DND-41 (cell line): ENCODE results near the gene BLOC1S4.

Experiments used
- ATAC-seq: fragments of 200-7000 bp; cut with Tn5 transposase; 3 replicates; pipeline ENCODE4 v1.9.1; 2021; ENCODE audit warnings: low read depth; ENCODE audit not compliant: insufficient read depth
- DNase-seq: peaks from one replicate; pipeline ENCODE4 v3.0.0-alpha.2; 2020
- H2AFZ ChIP-seq: 2 replicates; pipeline ENCODE4 v1.6.0; 2012; ENCODE audit warnings: low read depth, low read length
- H3K27ac ChIP-seq: 2 replicates; pipeline ENCODE4 v1.5.1; 2012; ENCODE audit warnings: low read length, inconsistent platforms
- H3K27me3 ChIP-seq: fragments of 200-600 bp; sonication (generic); 2 replicates; pipeline ENCODE4 v1.6.0; 2012; ENCODE audit warnings: low read length, mild to moderate bottlenecking, inconsistent platforms; ENCODE audit not compliant: insufficient read depth, poor library complexity
- H3K36me3 ChIP-seq: 2 replicates; pipeline ENCODE4 v1.5.1; 2012; ENCODE audit warnings: low read length, inconsistent platforms; ENCODE audit not compliant: insufficient read depth
- H3K4me1 ChIP-seq: 2 replicates; pipeline ENCODE4 v1.5.1; 2012; ENCODE audit warnings: mild to moderate bottlenecking, low read length; ENCODE audit not compliant: insufficient read depth
- H3K4me2 ChIP-seq: 2 replicates; pipeline ENCODE4 v1.6.0; 2012; ENCODE audit warnings: mild to moderate bottlenecking, moderate library complexity, low read length, inconsistent platforms; ENCODE audit not compliant: insufficient read depth
- H3K4me3 ChIP-seq, 2 experiments: fragments of 200-600 bp in 1 of 2; shearing (Covaris generic) in 1 of 2; 2 replicates each; pipeline ENCODE4 v1.5.1; 2012 to 2016; ENCODE audit warnings: inconsistent platforms in 2 of 2, low read length in 2 of 2, mild to moderate bottlenecking in 2 of 2, low read depth in 1 of 2, moderate library complexity in 1 of 2
- H3K79me2 ChIP-seq: 2 replicates; pipeline ENCODE4 v1.6.0; 2012; ENCODE audit warnings: low read length, inconsistent platforms; ENCODE audit not compliant: insufficient read depth
- H3K9ac ChIP-seq: 2 replicates; pipeline ENCODE4 v1.6.0; 2012; ENCODE audit warnings: low read depth, mild to moderate bottlenecking, inconsistent platforms, low read length, moderate library complexity
- H3K9me3 ChIP-seq: 2 replicates; pipeline ENCODE4 v1.5.1; 2012; ENCODE audit warnings: low read length, moderate library complexity, mild to moderate bottlenecking, inconsistent platforms; ENCODE audit not compliant: insufficient read depth, severe bottlenecking
- H4K20me1 ChIP-seq: 2 replicates; pipeline ENCODE4 v1.6.0; 2012; ENCODE audit warnings: low read length; ENCODE audit not compliant: insufficient read depth
- CTCF ChIP-seq: IDR thresholded peaks from 2 replicates; pipeline ENCODE4 v1.5.1; 2012; ENCODE audit warnings: borderline replicate concordance, low read length, moderate library complexity, mild to moderate bottlenecking; ENCODE audit not compliant: poor library complexity, severe bottlenecking; ENCODE audit errors: extremely low read depth
- EZH2 ChIP-seq: IDR thresholded peaks from 3 replicates; pipeline ENCODE4 v1.6.1; 2012; ENCODE audit warnings: borderline replicate concordance, low read depth, mild to moderate bottlenecking, moderate library complexity, low read length, inconsistent platforms; ENCODE audit not compliant: severe bottlenecking

BLOC1S4 gene

GRCh38 chr4:6747294-6748051 is 31.5 kb downstream of the BLOC1S4 start:
- H3K36me3 ChIP-seq, result no peaks in the 10 kb centered on the region
- H3K4me2 ChIP-seq, result no peak overlapping the region
- no peak for ATAC-seq
- H3K4me3 ChIP-seq, result no peak overlapping the region
- H4K20me1 ChIP-seq, result no peaks in the 10 kb centered on the region
- no peaks in the 10 kb centered on the region for H3K9me3 ChIP-seq
- peaks cover 4% of the 10 kb centered on the region for H3K4me1 ChIP-seq
- no peaks in the 10 kb centered on the region for H3K79me2 ChIP-seq
- no peak overlapping the region for H3K27ac ChIP-seq
- DNase-seq, result no peak
- H3K9ac ChIP-seq, result no peak overlapping the region
- TF ChIP-seq EZH2 (no peak), CTCF (no peak)
- no peaks in the 10 kb centered on the region for H3K27me3 ChIP-seq
- H2AFZ ChIP-seq, result no peak overlapping the region

GRCh38 chr4:6748286-6748685 is 32.3 kb downstream of the BLOC1S4 start:
- Histone ChIP-seq H3K9me3 (no peaks in the 10 kb centered on the region), H2AFZ (no peak overlapping the region), H3K36me3 (no peaks in the 10 kb centered on the region), H3K4me1 (peaks cover 4% of the 10 kb centered on the region), H3K9ac (no peak overlapping the region), H3K79me2 (no peaks in the 10 kb centered on the region), H3K4me2 (no peak overlapping the region), H4K20me1 (no peaks in the 10 kb centered on the region), H3K27me3 (no peaks in the 10 kb centered on the region), H3K4me3 (no peak overlapping the region), H3K27ac (no peak overlapping the region)
- TF ChIP-seq EZH2 (no peak), CTCF (no peak)
- ATAC-seq (no peak), DNase-seq (no peak)

GRCh38 chr4:6749340-6750171 is 33.6 kb downstream of the BLOC1S4 start:
- H3K4me3 ChIP-seq, result no peak overlapping the region
- H3K27ac ChIP-seq, result no peak overlapping the region
- no peaks in the 10 kb centered on the region for H4K20me1 ChIP-seq
- H3K9ac ChIP-seq, result no peak overlapping the region
- no peaks in the 10 kb centered on the region for H3K36me3 ChIP-seq
- H3K79me2 ChIP-seq, result no peaks in the 10 kb centered on the region
- H2AFZ ChIP-seq, result no peak overlapping the region
- H3K4me2 ChIP-seq, result no peak overlapping the region
- no peak for DNase-seq
- no peak for TF ChIP-seq EZH2
- no peak for TF ChIP-seq CTCF
- H3K9me3 ChIP-seq, result no peaks in the 10 kb centered on the region
- H3K27me3 ChIP-seq, result no peaks in the 10 kb centered on the region
- H3K4me1 ChIP-seq, result peaks cover 4% of the 10 kb centered on the region
- no peak for ATAC-seq
